PC-3 (cell line): ENCODE measurements around the gene RND1. TPM values are rescaled to one million over a fixed set of nuclear protein-coding genes. Genes with fewer than 3 reads are reported as not detected.

Source experiments
- ATAC-seq: fragments of 200-7000 bp; cut with Tn5 transposase; 2 replicates; pipeline ENCODE4 v1.9.1; 2020; ENCODE audit warnings: mild to moderate bottlenecking, moderate library complexity
- BruUV-seq: library from RNA; stranded (reverse); fragments of 400-500 nt; replicated peaks from 2 replicates; lab custom pipeline; 2021; lab: Mats Ljungman, UMichigan
- CTCF ChIA-PET: fragments of 300-600 bp; sonication (Branson Sonifier 250); formaldehyde crosslinking; loops from one replicate; lab custom pipeline; 2022; ENCODE audit warnings: antibody characterized with exemption; lab: Charles Lee
- POLR2A ChIA-PET: fragments of 300-600 bp; sonication (Branson Sonifier 250); formaldehyde crosslinking; loops from one replicate; lab custom pipeline; 2022; ENCODE audit warnings: antibody characterized with exemption; ENCODE audit not compliant: unreplicated experiment; lab: Charles Lee
- DNase-seq: peaks from one replicate; pipeline ENCODE4 v3.0.0-alpha.2; 2015
- H2AFZ ChIP-seq: fragments of 300-600 bp; sonication (generic); 2 replicates; pipeline ENCODE4 v1.6.0; 2016; ENCODE audit warnings: antibody characterized with exemption, low read length
- H3F3A ChIP-seq: fragments of 300-600 bp; sonication (generic); one replicate; pipeline ENCODE4 v1.6.0; 2017; ENCODE audit warnings: antibody characterized with exemption, low read length, control low read depth, mild to moderate bottlenecking; ENCODE audit not compliant: unreplicated experiment
- H3K27ac ChIP-seq: fragments of 300-600 bp; sonication (generic); 2 replicates; pipeline ENCODE4 v1.5.1; 2016; ENCODE audit warnings: mild to moderate bottlenecking, low read length
- H3K27me3 ChIP-seq: fragments of 300-600 bp; sonication (generic); 2 replicates; pipeline ENCODE4 v1.6.1; 2016; ENCODE audit warnings: low read length, mixed read lengths
- H3K36me3 ChIP-seq: fragments of 300-600 bp; sonication (generic); 2 replicates; pipeline ENCODE4 v1.6.1; 2016; ENCODE audit warnings: low read depth, mixed run types, low read length, mixed read lengths
- H3K4me1 ChIP-seq: fragments of 300-600 bp; sonication (generic); 2 replicates; pipeline ENCODE4 v1.5.1; 2016; ENCODE audit warnings: low read length; ENCODE audit not compliant: insufficient read depth
- H3K4me2 ChIP-seq: fragments of 300-600 bp; sonication (generic); 2 replicates; pipeline ENCODE4 v1.6.0; 2016; ENCODE audit warnings: low read length
- H3K4me3 ChIP-seq: fragments of 300-600 bp; sonication (generic); 2 replicates; pipeline ENCODE4 v1.5.1; 2016; ENCODE audit warnings: mild to moderate bottlenecking, low read length, mixed read lengths
- H3K79me2 ChIP-seq: fragments of 300-600 bp; sonication (generic); 2 replicates; pipeline ENCODE4 v1.6.1; 2017; ENCODE audit warnings: low read length, mixed read lengths
- H3K9ac ChIP-seq: fragments of 300-600 bp; sonication (generic); 2 replicates; pipeline ENCODE4 v1.6.0; 2016; ENCODE audit warnings: mild to moderate bottlenecking, low read length
- H3K9me2 ChIP-seq: fragments of 300-600 bp; sonication (generic); replicated peaks from 2 replicates; pipeline ENCODE4 v1.6.1; 2016; ENCODE audit warnings: mixed run types, low read length, mixed read lengths
- H3K9me3 ChIP-seq: fragments of 300-600 bp; sonication (generic); 2 replicates; pipeline ENCODE4 v1.6.1; 2016; ENCODE audit warnings: low read length, mixed read lengths
- H4K20me1 ChIP-seq: fragments of 300-600 bp; sonication (generic); 2 replicates; pipeline ENCODE4 v1.6.1; 2016; ENCODE audit warnings: low read length, mixed read lengths
- CTCF ChIP-seq: fragments of 300-600 bp; sonication (generic); conservative IDR thresholded peaks from 2 replicates; pipeline ENCODE4 v1.5.1; 2017; ENCODE audit warnings: antibody characterized with exemption, low read depth, mild to moderate bottlenecking, low read length
- EZH2 ChIP-seq: fragments of 300-600 bp; sonication (generic); IDR thresholded peaks from one replicate; pipeline ENCODE4 v1.6.1; 2017; ENCODE audit warnings: antibody characterized with exemption, mild to moderate bottlenecking, low read length; ENCODE audit not compliant: unreplicated experiment
- EZH2phosphoT487 ChIP-seq: fragments of 300-600 bp; sonication (generic); IDR thresholded peaks from 2 replicates; pipeline ENCODE4 v1.6.1; 2018; ENCODE audit warnings: mild to moderate bottlenecking, antibody characterized with exemption, low read length, borderline replicate concordance
- intact Hi-C: fragments of 100-400 bp; cut with micrococcal nuclease; formaldehyde crosslinking; loops from 2 replicates; pipeline ENCODE4 v1.9.0; 2023
- total RNA-seq: library from RNA; depleted of rRNA; stranded (reverse); fragments of >200 nt; gene quantifications from 2 replicates; pipeline ENCODE4 v1.2.3, GENCODE V29; 2014

The RND1 gene
- total RNA-seq, 1 experiment from 2014 or later, result 8.3 TPM

GRCh38 chr12:48824112-48824511 is 41.6 kb downstream of the RND1 start:
- Histone ChIP-seq H3K4me1 (no peaks in the 10 kb centered on the region), H3K27me3 (no peaks in the 10 kb centered on the region), H3K27ac (no peak overlapping the region), H3K9me3 (no peaks in the 10 kb centered on the region), H3K79me2 (no peaks in the 10 kb centered on the region), H3K4me2 (no peak overlapping the region), H3K9ac (no peak overlapping the region), H3K9me2 (no peaks in the 10 kb centered on the region), H3F3A (no peaks in the 10 kb centered on the region), H3K4me3 (no peak overlapping the region), H4K20me1 (no peaks in the 10 kb centered on the region), H2AFZ (no peak overlapping the region), H3K36me3 (no peaks in the 10 kb centered on the region)
- POLR2A ChIA-PET, result no interaction called here
- intact Hi-C loops, result no loop called here
- no TSS peak for BruUV-seq
- TF ChIP-seq EZH2, result no peak
- TF ChIP-seq CTCF, result no peak
- no peak for TF ChIP-seq EZH2phosphoT487
- no peak for ATAC-seq
- CTCF ChIA-PET, result no interaction called here
- no peak for DNase-seq

GRCh38 chr12:48823281-48823680 is 42.4 kb downstream of the RND1 start:
- no peaks in the 10 kb centered on the region for H3K9me3 ChIP-seq
- H3K4me1 ChIP-seq, result no peaks in the 10 kb centered on the region
- H3K79me2 ChIP-seq, result no peaks in the 10 kb centered on the region
- ATAC-seq (no peak), DNase-seq (no peak)
- H3K27ac ChIP-seq, result no peak overlapping the region
- no peak overlapping the region for H3K4me3 ChIP-seq
- intact Hi-C loops, result no loop called here
- BruUV-seq, result no TSS peak
- H3K9me2 ChIP-seq, result no peaks in the 10 kb centered on the region
- no peaks in the 10 kb centered on the region for H3K27me3 ChIP-seq
- POLR2A ChIA-PET, result no interaction called here
- no peaks in the 10 kb centered on the region for H4K20me1 ChIP-seq
- no peak overlapping the region for H3K9ac ChIP-seq
- no peaks in the 10 kb centered on the region for H3K36me3 ChIP-seq
- no peaks in the 10 kb centered on the region for H3F3A ChIP-seq
- no peak overlapping the region for H3K4me2 ChIP-seq
- TF ChIP-seq EZH2 (no peak), EZH2phosphoT487 (no peak), CTCF (no peak)
- H2AFZ ChIP-seq, result no peak overlapping the region
- CTCF ChIA-PET, result no interaction called here

GRCh38 chr12:48822711-48823110 is 43.0 kb downstream of the RND1 start:
- Histone ChIP-seq H3K4me1 (no peaks in the 10 kb centered on the region), H3K36me3 (no peaks in the 10 kb centered on the region), H3K4me2 (no peak overlapping the region), H3K9ac (no peak overlapping the region), H2AFZ (no peak overlapping the region), H3K27ac (no peak overlapping the region), H3K9me3 (no peaks in the 10 kb centered on the region), H3K4me3 (no peak overlapping the region), H4K20me1 (no peaks in the 10 kb centered on the region), H3K79me2 (no peaks in the 10 kb centered on the region), H3K27me3 (no peaks in the 10 kb centered on the region), H3K9me2 (no peaks in the 10 kb centered on the region), H3F3A (no peaks in the 10 kb centered on the region)
- CTCF ChIA-PET, result no interaction called here
- intact Hi-C loops, result no loop called here
- POLR2A ChIA-PET, result no interaction called here
- DNase-seq (no peak), ATAC-seq (no peak)
- BruUV-seq, result no TSS peak
- no peak for TF ChIP-seq EZH2phosphoT487
- TF ChIP-seq CTCF, result no peak
- no peak for TF ChIP-seq EZH2
